Gastroesophageal sphincter (tissue), 3 donors: Measurements from ENCODE around the gene WNK2.

Source experiments
- POLR2AphosphoS5 ChIP-seq: sonication (generic); formaldehyde crosslinking; IDR thresholded peaks from one replicate; pipeline ENCODE4 v1.6.1; 2017; ENCODE audit warnings: antibody characterized with exemption
- TF ChIP-seq, protein P1 (sequence below), 4 experiments: fragments of 200-600 bp in 2 of 4; fragments of 450-650 bp in 2 of 4; sonication (generic) in 1 of 4; IDR thresholded peaks; one replicate each; pipeline ENCODE4 v1.5.1; 2017 to 2019; ENCODE audit warnings: antibody characterized with exemption in 4 of 4, mild to moderate bottlenecking in 2 of 4, moderate library complexity in 2 of 4

- TF ChIP-seq, protein P1, sequence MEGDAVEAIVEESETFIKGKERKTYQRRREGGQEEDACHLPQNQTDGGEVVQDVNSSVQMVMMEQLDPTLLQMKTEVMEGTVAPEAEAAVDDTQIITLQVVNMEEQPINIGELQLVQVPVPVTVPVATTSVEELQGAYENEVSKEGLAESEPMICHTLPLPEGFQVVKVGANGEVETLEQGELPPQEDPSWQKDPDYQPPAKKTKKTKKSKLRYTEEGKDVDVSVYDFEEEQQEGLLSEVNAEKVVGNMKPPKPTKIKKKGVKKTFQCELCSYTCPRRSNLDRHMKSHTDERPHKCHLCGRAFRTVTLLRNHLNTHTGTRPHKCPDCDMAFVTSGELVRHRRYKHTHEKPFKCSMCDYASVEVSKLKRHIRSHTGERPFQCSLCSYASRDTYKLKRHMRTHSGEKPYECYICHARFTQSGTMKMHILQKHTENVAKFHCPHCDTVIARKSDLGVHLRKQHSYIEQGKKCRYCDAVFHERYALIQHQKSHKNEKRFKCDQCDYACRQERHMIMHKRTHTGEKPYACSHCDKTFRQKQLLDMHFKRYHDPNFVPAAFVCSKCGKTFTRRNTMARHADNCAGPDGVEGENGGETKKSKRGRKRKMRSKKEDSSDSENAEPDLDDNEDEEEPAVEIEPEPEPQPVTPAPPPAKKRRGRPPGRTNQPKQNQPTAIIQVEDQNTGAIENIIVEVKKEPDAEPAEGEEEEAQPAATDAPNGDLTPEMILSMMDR (IDR thresholded peaks at IDR 0.05), result no peak
- TF ChIP-seq POLR2AphosphoS5, result no peak
These were observed 136.1 kb downstream of the WNK2 start for GRCh38 chr9:93319992-93320500.
